ENCODE results near the gene FAM53B. TPM values are rescaled to one million over a fixed set of nuclear protein-coding genes. Genes with fewer than 3 reads are reported as not detected.
"Not testable (repeated sequence)": the region's sequence is repeated elsewhere in the genome, so short reads cannot be mapped to it uniquely, and the experiment has no call there.

Gene FAM53B
- total RNA-seq, 3 donors from 2014 or later = 17.0 to 39.7 (median 22.8) TPM

GRCh38 chr10:124754227-124754626, 10.0 kb upstream of the FAM53B start:
- no peaks in the 10 kb centered on the region for H3K36me3 ChIP-seq
- H3K9me3 ChIP-seq = no peaks in the 10 kb centered on the region
- intact Hi-C loops (cut with DNase I; ENCODE audit: low total_unique reads) = no loop called here
- H3K4me3 ChIP-seq = no peak overlapping the region
- TF ChIP-seq CTCF (IDR thresholded peaks at IDR 0.05) (no peak), POLR2A (IDR thresholded peaks at IDR 0.05) (no peak), POLR2AphosphoS5 (IDR thresholded peaks at IDR 0.05) (no peak)
- H3K27ac ChIP-seq = no peak overlapping the region
- DNase-seq (ENCODE audit: low spot score in 2 of 2) = no peak
- no peaks in the 10 kb centered on the region for H3K27me3 ChIP-seq
- no peaks in the 10 kb centered on the region for H3K4me1 ChIP-seq

- Histone ChIP-seq H3K27ac (no peak overlapping the region), H3K36me3 (no peaks in the 10 kb centered on the region), H3K4me3 (no peak overlapping the region), H3K9me3 (no peaks in the 10 kb centered on the region), H3K4me1 (peaks cover 4 to 14% of the 10 kb centered on the region in 2 donors), H3K27me3 (no peaks in the 10 kb centered on the region)
- DNase-seq (ENCODE audit: low spot score in 2 of 2) = no peak
- TF ChIP-seq POLR2A (IDR thresholded peaks at IDR 0.05) = no peak
- no peak for TF ChIP-seq CTCF (IDR thresholded peaks at IDR 0.05)
- no peak for TF ChIP-seq POLR2AphosphoS5 (IDR thresholded peaks at IDR 0.05)
- intact Hi-C loops (cut with DNase I; ENCODE audit: low total_unique reads) = no loop called here
Measured at GRCh38 chr10:124748953-124749645, 4.9 kb upstream of the FAM53B start.

- Histone ChIP-seq H3K4me3 (no peak overlapping the region), H3K36me3 (no peaks in the 10 kb centered on the region), H3K27ac (no peak overlapping the region), H3K27me3 (no peaks in the 10 kb centered on the region), H3K4me1 (peaks cover 4 to 14% of the 10 kb centered on the region in 2 donors), H3K9me3 (no peaks in the 10 kb centered on the region)
- intact Hi-C loops (cut with DNase I; ENCODE audit: low total_unique reads) = no loop called here
- no peak for DNase-seq (ENCODE audit: low spot score in 2 of 2)
- TF ChIP-seq POLR2AphosphoS5 (IDR thresholded peaks at IDR 0.05) (no peak), CTCF (IDR thresholded peaks at IDR 0.05) (no peak)
Measured at GRCh38 chr10:124748166-124748565, 4.0 kb upstream of the FAM53B start.

GRCh38 chr10:124747745-124748144, 3.6 kb upstream of the FAM53B start:
- intact Hi-C loops (cut with DNase I; ENCODE audit: low total_unique reads) = no loop called here
- H3K27ac ChIP-seq = no peak overlapping the region
- H3K4me1 ChIP-seq = peaks cover 4 to 14% of the 10 kb centered on the region in 2 donors
- no peaks in the 10 kb centered on the region for H3K36me3 ChIP-seq
- H3K4me3 ChIP-seq = no peak overlapping the region
- DNase-seq (ENCODE audit: low spot score in 2 of 2) = no peak
- no peaks in the 10 kb centered on the region for H3K27me3 ChIP-seq
- TF ChIP-seq POLR2AphosphoS5 (IDR thresholded peaks at IDR 0.05) (no peak), CTCF (IDR thresholded peaks at IDR 0.05) (no peak), POLR2A (IDR thresholded peaks at IDR 0.05) (no peak)
- no peaks in the 10 kb centered on the region for H3K9me3 ChIP-seq

- Histone ChIP-seq H3K4me3 (no peak overlapping the region), H3K9me3 (no peaks in the 10 kb centered on the region), H3K27ac (no peak overlapping the region), H3K27me3 (no peaks in the 10 kb centered on the region), H3K4me1 (peaks cover 4 to 20% of the 10 kb centered on the region in 2 donors), H3K36me3 (no peaks in the 10 kb centered on the region)
- TF ChIP-seq POLR2A (IDR thresholded peaks at IDR 0.05) = no peak
- no peak for DNase-seq (ENCODE audit: low spot score in 2 of 2)
- intact Hi-C loops (cut with DNase I; ENCODE audit: low total_unique reads) = no loop called here
Measured at GRCh38 chr10:124746992-124747391, 2.8 kb upstream of the FAM53B start.

GRCh38 chr10:124746447-124746846, 2.3 kb upstream of the FAM53B start:
- intact Hi-C loops (cut with DNase I; ENCODE audit: low total_unique reads); H3K36me3 ChIP-seq; DNase-seq (ENCODE audit: low spot score in 2 of 2); H3K9me3 ChIP-seq; H3K4me3 ChIP-seq; H3K27me3 ChIP-seq: not testable (repeated sequence)
- Histone ChIP-seq H3K4me1 (peaks cover 4 to 25% of the 10 kb centered on the region in 2 donors), H3K27ac (peak overlapping the region in 1 of 2 donors; percentile 93)

Data from breast epithelium (tissue), 4 donors.